ENCODE data around the gene PAX5. TPM values are rescaled to one million over a fixed set of nuclear protein-coding genes. Genes with fewer than 3 reads are reported as not detected.

The PAX5 gene
- total RNA-seq, 1 experiment from 2014 or later = 6.6 TPM

- ChIA-PET CTCF (no interaction called here), POLR2A (interaction anchor here (0.7 kb wide), 1 partner anchor 8 kb away, joined by 3 read pairs; no protein-coding TSS in a partner anchor)
- TF ChIP-seq ZNF512 (CRISPR knock-in tag; IDR thresholded peaks at IDR 0.05; ENCODE audit: borderline replicate concordance) = no peak
- TF ChIP-seq GTF2I (CRISPR knock-in tag; conservative IDR thresholded peaks at IDR 0.05) = peak; percentile 66; the same call in 1 of the 2 replicates
- TF ChIP-seq MYBL2 (CRISPR knock-in tag; IDR thresholded peaks at IDR 0.05) = 0 out of 2 replicates have a peak, but pooled peaks have one; percentile 25
- Mint-ChIP-seq H3K27me3 (ENCODE audit: low read depth) (peaks cover 99% of the 10 kb centered on the region), H3K4me3 (peak overlapping the region; percentile 87), H3K36me3 (no peaks in the 10 kb centered on the region), H3K27ac (no peak overlapping the region), H3K9me3 (no peaks in the 10 kb centered on the region), H3K4me1 (peaks cover 54% of the 10 kb centered on the region)
- DNase-seq (ENCODE audit: low spot score) (peak; percentile 45), ATAC-seq (no peak)
Measured at GRCh38 chr9:37029776-37030610, 4.1 kb downstream of the PAX5 start.

GRCh38 chr9:37029304-37029775 lies 4.7 kb downstream of the PAX5 start:
- ChIA-PET POLR2A (interaction anchor here (0.7 kb wide), 1 partner anchor 8 kb away, joined by 3 read pairs; no protein-coding TSS in a partner anchor), CTCF (no interaction called here)
- DNase-seq (ENCODE audit: low spot score) = peak; percentile 31
- TF ChIP-seq MLX (CRISPR knock-in tag; IDR thresholded peaks at IDR 0.05) = no peak
- TF ChIP-seq IRF1 (CRISPR knock-in tag; IDR thresholded peaks at IDR 0.05) = no peak
- TF ChIP-seq TEAD1 (CRISPR knock-in tag; IDR thresholded peaks at IDR 0.05) = no peak
- no peak for TF ChIP-seq RELA (CRISPR knock-in tag; IDR thresholded peaks at IDR 0.05; ENCODE audit: borderline replicate concordance)
- no peak for TF ChIP-seq ZNF512 (CRISPR knock-in tag; IDR thresholded peaks at IDR 0.05; ENCODE audit: borderline replicate concordance)
- no peak for TF ChIP-seq ARID4B (CRISPR knock-in tag; IDR thresholded peaks at IDR 0.05; ENCODE audit: borderline replicate concordance)
- no peak for TF ChIP-seq AR (CRISPR knock-in tag; IDR thresholded peaks at IDR 0.05)
- TF ChIP-seq ZNF416 (CRISPR knock-in tag; IDR thresholded peaks at IDR 0.05) = no peak
- Mint-ChIP-seq H3K36me3 (no peaks in the 10 kb centered on the region), H3K27me3 (ENCODE audit: low read depth) (peaks cover 99% of the 10 kb centered on the region), H3K9me3 (no peaks in the 10 kb centered on the region), H3K4me1 (peaks cover 55% of the 10 kb centered on the region), H3K27ac (no peak overlapping the region), H3K4me3 (peak overlapping the region; percentile 87)
- ATAC-seq = no peak

All from WTC11 (cell line).